ENCODE results near the gene SGF29.

- TF ChIP-seq CTCF (conservative IDR thresholded peaks at IDR 0.05; ENCODE audit: low read depth, low read length) (no peak), MAFK (IDR thresholded peaks at IDR 0.05; ENCODE audit: low read depth, low read length) (no peak), MXI1 (IDR thresholded peaks at IDR 0.05; ENCODE audit: borderline replicate concordance, low read depth, low read length) (no peak)
Measured at GRCh38 chr16:28603381-28604185, 49.9 kb downstream of the SGF29 start.

Measured in IMR-90 (cell line).